Measurements from ENCODE around the gene CAPN11.

GRCh38 chr6:44152533-44152932 lies 6.1 kb upstream of the CAPN11 start:
- TF ChIP-seq, protein P1, sequence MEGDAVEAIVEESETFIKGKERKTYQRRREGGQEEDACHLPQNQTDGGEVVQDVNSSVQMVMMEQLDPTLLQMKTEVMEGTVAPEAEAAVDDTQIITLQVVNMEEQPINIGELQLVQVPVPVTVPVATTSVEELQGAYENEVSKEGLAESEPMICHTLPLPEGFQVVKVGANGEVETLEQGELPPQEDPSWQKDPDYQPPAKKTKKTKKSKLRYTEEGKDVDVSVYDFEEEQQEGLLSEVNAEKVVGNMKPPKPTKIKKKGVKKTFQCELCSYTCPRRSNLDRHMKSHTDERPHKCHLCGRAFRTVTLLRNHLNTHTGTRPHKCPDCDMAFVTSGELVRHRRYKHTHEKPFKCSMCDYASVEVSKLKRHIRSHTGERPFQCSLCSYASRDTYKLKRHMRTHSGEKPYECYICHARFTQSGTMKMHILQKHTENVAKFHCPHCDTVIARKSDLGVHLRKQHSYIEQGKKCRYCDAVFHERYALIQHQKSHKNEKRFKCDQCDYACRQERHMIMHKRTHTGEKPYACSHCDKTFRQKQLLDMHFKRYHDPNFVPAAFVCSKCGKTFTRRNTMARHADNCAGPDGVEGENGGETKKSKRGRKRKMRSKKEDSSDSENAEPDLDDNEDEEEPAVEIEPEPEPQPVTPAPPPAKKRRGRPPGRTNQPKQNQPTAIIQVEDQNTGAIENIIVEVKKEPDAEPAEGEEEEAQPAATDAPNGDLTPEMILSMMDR (IDR thresholded peaks at IDR 0.05; ENCODE audit: insufficient read depth, low read length): no peak
- TF ChIP-seq POLR2AphosphoS5 (IDR thresholded peaks at IDR 0.05; ENCODE audit: low read depth) (no peak), REST (IDR thresholded peaks at IDR 0.05; ENCODE audit: insufficient replicate concordance, low read depth) (no peak), GABPA (IDR thresholded peaks at IDR 0.05; ENCODE audit: low read depth) (no peak)

Data from HL-60 (cell line).